Motor neuron (in vitro differentiated cells): ENCODE results near the gene RFPL2. TPM values are rescaled to one million over a fixed set of nuclear protein-coding genes. Genes with fewer than 3 reads are reported as not detected.
A peak's percentile ranks its signal among the peaks of the same experiment; 100 is the strongest.
"Not testable (repeated sequence)": the region's sequence is repeated elsewhere in the genome, so short reads cannot be mapped to it uniquely, and the experiment has no call there.

Source experiments
- ATAC-seq, 8 experiments: fragments of 200-7000 bp; cut with Tn5 transposase; replicated peaks in 6 of 8; 2 replicates each; pipeline ENCODE4 v1.8.0; 2021; ENCODE audit warnings: mild to moderate bottlenecking in 8 of 8, moderate library complexity in 8 of 8
- H3K27ac ChIP-seq, 2 donors: fragments of 250-450 bp; sonication (Bioruptor Pico); 2 replicates each; pipeline ENCODE4 v1.9.0; 2021; ENCODE audit warnings: antibody characterized with exemption in 2 of 2, mild to moderate bottlenecking in 2 of 2, moderate library complexity in 1 of 2
- H3K4me1 ChIP-seq, 2 donors: fragments of 250-450 bp; sonication (Bioruptor Pico); replicated peaks in 1 of 2; 2 replicates each; pipeline ENCODE4 v1.6.1; 2021; ENCODE audit warnings: antibody characterized with exemption in 2 of 2, mild to moderate bottlenecking in 2 of 2, moderate library complexity in 1 of 2
- H3K4me3 ChIP-seq, 5 donors: fragments of 250-450 bp; sonication (Bioruptor Pico); 2 replicates each; pipeline ENCODE4 v1.9.0; 2021; ENCODE audit warnings: antibody characterized with exemption in 5 of 5, mild to moderate bottlenecking in 5 of 5, moderate library complexity in 4 of 5
- WGBS, 10 experiments: fragments of 450-650 bp; shearing (Covaris generic); methylation state at CpG; one replicate each; pipeline ENCODE4 v1.0.0; 2022; 5-methylcytosine and 5-hydroxymethylcytosine counted together
- in situ Hi-C, 9 experiments: fragments of 400-800 bp; cut with MboI; loops; one replicate each; pipeline ENCODE4 v1.15.0; 2021; ENCODE audit warnings: low sequenced_read_pairs in 9 of 9, low pct_unique_long_range_greater_than_20kb in 2 of 9; ENCODE audit not compliant: unreplicated experiment in 9 of 9
- total RNA-seq, 8 experiments: library from RNA; unstranded; fragments of 300-600 nt; gene quantifications; 2 replicates each; pipeline versions ENCODE4 v1.2.3 to v1.2.4, GENCODE V29; 2022

Gene RFPL2
- total RNA-seq, 8 experiments from 2014 or later: 0.42 to 1.3 (median 0.89) TPM; not detected in 2

- WGBS, 10 experiments: 0 to 22% (median 2%) methylated on average over 3 to 19 of the region's 53 CpGs; no CpG with 5 or more reads in 6 of the 10 experiments
- Histone ChIP-seq H3K4me1 (peaks cover 3 to 6% of the 10 kb centered on the region in 2 donors), H3K27ac (no peak overlapping the region), H3K4me3 (peak overlapping the region; percentile 46 to 73 (median 60))
- peak in 5 of 8 experiments; percentile 2 to 21 (median 5) for ATAC-seq
- in situ Hi-C loops: no loop called here
Observed at GRCh38 chr22:32203181-32204039, 1.5 kb downstream of the RFPL2 start.

GRCh38 chr22:32202539-32203180 lies 2.2 kb downstream of the RFPL2 start:
- 3 to 13% (median 8%) methylated on average over 6 to 9 of the region's 29 CpGs; no CpG with 5 or more reads in 6 of the 10 experiments for WGBS, 10 experiments
- H3K4me1 ChIP-seq: peaks cover 3 to 6% of the 10 kb centered on the region in 2 donors
- H3K27ac ChIP-seq: no peak overlapping the region
- peak; percentile 12 to 92 (median 38) for ATAC-seq
- peak overlapping the region; percentile 46 to 73 (median 60) for H3K4me3 ChIP-seq
- in situ Hi-C loops: no loop called here

- WGBS, 10 experiments: 0 to 83% (median 33%) methylated on average over 1 to 3 of the region's 4 CpGs; no CpG with 5 or more reads in 3 of the 10 experiments
- Histone ChIP-seq H3K4me3 (peak overlapping the region in 2 of 5 donors; percentile 54 to 60), H3K27ac (no peak overlapping the region), H3K4me1 (peaks cover 3 to 6% of the 10 kb centered on the region in 2 donors)
- no peak for ATAC-seq
- in situ Hi-C loops: no loop called here
Observed at GRCh38 chr22:32202161-32202538, 2.7 kb downstream of the RFPL2 start.

- in situ Hi-C loops: no loop called here
- 32 to 77% (median 59%) methylated on average over 2 to 8 of the region's 10 CpGs; no CpG with 5 or more reads in 5 of the 10 experiments for WGBS, 10 experiments
- Histone ChIP-seq H3K27ac (no peak overlapping the region), H3K4me3 (no peak overlapping the region), H3K4me1 (peaks cover 3 to 6% of the 10 kb centered on the region in 2 donors)
- ATAC-seq: no peak
Observed at GRCh38 chr22:32200752-32201151, 4.1 kb downstream of the RFPL2 start.

- Histone ChIP-seq H3K4me1 (peaks cover 3 to 6% of the 10 kb centered on the region in 2 donors), H3K4me3 (no peak overlapping the region), H3K27ac (no peak overlapping the region)
- in situ Hi-C loops: no loop called here
- ATAC-seq: no peak
- WGBS, 10 experiments: no CpG with 5 or more reads among the region's 7 CpGs
Observed at GRCh38 chr22:32199961-32200360, 4.9 kb downstream of the RFPL2 start.

- no peak overlapping the region for H3K27ac ChIP-seq
- WGBS, 10 experiments: 50 to 93% (median 80%) methylated on average over 1 to 5 of the region's 6 CpGs; no CpG with 5 or more reads in 3 of the 10 experiments
- H3K4me1 ChIP-seq: peaks cover 3 to 6% of the 10 kb centered on the region in 2 donors
- in situ Hi-C loops: no loop called here
- H3K4me3 ChIP-seq: no peak overlapping the region
- ATAC-seq: no peak
Observed at GRCh38 chr22:32199341-32199740, 5.5 kb downstream of the RFPL2 start.

- H3K4me3 ChIP-seq, H3K4me1 ChIP-seq, in situ Hi-C loops, H3K27ac ChIP-seq, ATAC-seq: not testable (repeated sequence)
- WGBS, 10 experiments: 33 to 100% (median 92%) methylated on average over 1 to 3 of the region's 5 CpGs; no CpG with 5 or more reads in 2 of the 10 experiments
Observed at GRCh38 chr22:32197553-32198226, 7.2 kb downstream of the RFPL2 start.

- H3K4me1 ChIP-seq, in situ Hi-C loops, H3K27ac ChIP-seq, H3K4me3 ChIP-seq: not testable (repeated sequence)
- WGBS, 10 experiments: 0 to 92% (median 38%) methylated on average over 1 to 2 of the region's 3 CpGs; no CpG with 5 or more reads in 3 of the 10 experiments
- peak in 5 of 8 experiments; percentile 46 to 73 (median 56) for ATAC-seq
Observed at GRCh38 chr22:32195900-32196299, 9.0 kb downstream of the RFPL2 start.

- in situ Hi-C loops, H3K27ac ChIP-seq, H3K4me1 ChIP-seq, ATAC-seq, H3K4me3 ChIP-seq: not testable (repeated sequence)
- 0 to 83% (median 70%) methylated on average over 1 to 6 of the region's 9 CpGs; no CpG with 5 or more reads in 5 of the 10 experiments for WGBS, 10 experiments
Observed at GRCh38 chr22:32193346-32193745, 11.5 kb downstream of the RFPL2 start.

- in situ Hi-C loops, H3K4me1 ChIP-seq, H3K4me3 ChIP-seq, H3K27ac ChIP-seq, ATAC-seq: not testable (repeated sequence)
- WGBS, 10 experiments: 0% methylated on average over 1 of the region's 15 CpGs; no CpG with 5 or more reads in 9 of the 10 experiments
Observed at GRCh38 chr22:32191021-32191420, 13.9 kb downstream of the RFPL2 start.

- Histone ChIP-seq H3K4me1 (no peaks in the 10 kb centered on the region), H3K27ac (no peak overlapping the region), H3K4me3 (no peak overlapping the region)
- in situ Hi-C loops: no loop called here
- 0 to 100% (median 90%) methylated on average over 1 to 2 of the region's 3 CpGs; no CpG with 5 or more reads in 6 of the 10 experiments for WGBS, 10 experiments
- ATAC-seq: peak in 2 of 8 experiments; percentile 18 to 44
Observed at GRCh38 chr22:32185821-32186220, 19.1 kb downstream of the RFPL2 start.

- Histone ChIP-seq H3K4me3 (no peak overlapping the region), H3K27ac (no peak overlapping the region), H3K4me1 (no peaks in the 10 kb centered on the region)
- whole genome bisulfite sequencing, 10 experiments: 0 to 83% (median 59%) methylated on average over 1 to 3 of the region's 3 CpGs; no CpG with 5 or more reads in 1 of the 10 experiments
- in situ Hi-C loops: no loop called here
- ATAC-seq: no peak
Observed at GRCh38 chr22:32183625-32184024, 21.2 kb downstream of the RFPL2 start.
